Measurements from ENCODE around the gene TOP2B.

The TOP2B gene

GRCh38 chr3:25568525-25569078 is 96.1 kb downstream of the TOP2B start:
- no peak overlapping the region for H3K9ac ChIP-seq
- H3K27me3 ChIP-seq (ENCODE audit: control insufficient read depth, insufficient read depth, low read length): no peaks in the 10 kb centered on the region
- H3K4me1 ChIP-seq: no peaks in the 10 kb centered on the region
- H3K27ac ChIP-seq: no peak overlapping the region
- H3K9me3 ChIP-seq (ENCODE audit: control insufficient read depth, low read length): no peaks in the 10 kb centered on the region
- no peak overlapping the region for H3K4me3 ChIP-seq (ENCODE audit: low read depth, low read length)
- TF ChIP-seq CTCF (IDR thresholded peaks at IDR 0.05): no peak
- no peaks in the 10 kb centered on the region for H3K36me3 ChIP-seq (ENCODE audit: control insufficient read depth, insufficient read depth, low read length)
- no peaks in the 10 kb centered on the region for H3K79me2 ChIP-seq
- H2AFZ ChIP-seq: no peak overlapping the region
- H3K4me2 ChIP-seq (ENCODE audit: low read length): no peak overlapping the region

GRCh38 chr3:25567806-25568524 is 96.7 kb downstream of the TOP2B start:
- Histone ChIP-seq H2AFZ (no peak overlapping the region), H3K4me2 (ENCODE audit: low read length) (no peak overlapping the region), H3K4me3 (ENCODE audit: low read depth, low read length) (no peak overlapping the region), H3K9me3 (ENCODE audit: control insufficient read depth, low read length) (no peaks in the 10 kb centered on the region), H3K36me3 (ENCODE audit: control insufficient read depth, insufficient read depth, low read length) (no peaks in the 10 kb centered on the region), H3K27me3 (ENCODE audit: control insufficient read depth, insufficient read depth, low read length) (no peaks in the 10 kb centered on the region), H3K79me2 (no peaks in the 10 kb centered on the region), H3K4me1 (no peaks in the 10 kb centered on the region), H3K9ac (no peak overlapping the region), H3K27ac (no peak overlapping the region)
- no peak for TF ChIP-seq CTCF (IDR thresholded peaks at IDR 0.05)

GRCh38 chr3:25567388-25567787 is 97.3 kb downstream of the TOP2B start:
- H3K79me2 ChIP-seq: no peaks in the 10 kb centered on the region
- H2AFZ ChIP-seq: no peak overlapping the region
- H3K9me3 ChIP-seq (ENCODE audit: control insufficient read depth, low read length): no peaks in the 10 kb centered on the region
- H3K4me3 ChIP-seq (ENCODE audit: low read depth, low read length): no peak overlapping the region
- no peaks in the 10 kb centered on the region for H3K4me1 ChIP-seq
- H3K36me3 ChIP-seq (ENCODE audit: control insufficient read depth, insufficient read depth, low read length): no peaks in the 10 kb centered on the region
- TF ChIP-seq CTCF (IDR thresholded peaks at IDR 0.05): no peak
- H3K4me2 ChIP-seq (ENCODE audit: low read length): no peak overlapping the region
- H3K27me3 ChIP-seq (ENCODE audit: control insufficient read depth, insufficient read depth, low read length): no peaks in the 10 kb centered on the region
- H3K27ac ChIP-seq: no peak overlapping the region
- no peak overlapping the region for H3K9ac ChIP-seq

DNA sequence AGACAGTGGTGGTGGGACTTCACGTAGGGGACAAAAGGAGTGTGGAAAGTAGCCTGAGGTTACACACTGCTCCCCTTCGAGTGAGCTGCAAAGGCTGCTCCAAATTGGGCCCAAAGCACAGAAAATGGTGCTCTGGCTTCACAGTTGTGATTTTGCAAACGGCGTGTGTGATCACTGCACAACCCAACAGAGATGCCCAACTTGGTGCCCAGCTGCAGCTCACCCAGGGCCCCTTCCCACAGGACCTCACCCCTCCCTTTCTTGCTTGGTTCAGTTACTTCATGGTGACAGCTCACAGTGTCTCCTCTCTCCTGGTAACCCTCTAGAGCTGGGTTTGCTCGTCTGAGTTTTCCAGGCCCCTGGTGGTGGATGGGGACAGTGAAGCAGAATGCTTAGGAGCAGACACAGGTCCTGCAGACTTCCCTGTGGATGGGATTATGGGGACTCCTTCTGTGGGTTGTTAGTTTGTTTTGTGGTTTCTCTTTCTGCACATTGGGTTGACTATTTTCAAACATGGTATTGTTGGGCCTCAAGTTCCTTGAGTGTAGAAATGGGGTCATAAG is 98.3 kb downstream of the TOP2B start:
- no peaks in the 10 kb centered on the region for H3K36me3 ChIP-seq (ENCODE audit: control insufficient read depth, insufficient read depth, low read length)
- no peak for TF ChIP-seq CTCF (IDR thresholded peaks at IDR 0.05)
- H3K4me3 ChIP-seq (ENCODE audit: low read depth, low read length): no peak overlapping the region
- no peak overlapping the region for H2AFZ ChIP-seq
- H3K4me2 ChIP-seq (ENCODE audit: low read length): no peak overlapping the region
- H3K9ac ChIP-seq: no peak overlapping the region
- no peaks in the 10 kb centered on the region for H3K4me1 ChIP-seq
- no peaks in the 10 kb centered on the region for H3K9me3 ChIP-seq (ENCODE audit: control insufficient read depth, low read length)
- no peak overlapping the region for H3K27ac ChIP-seq
- H3K79me2 ChIP-seq: no peaks in the 10 kb centered on the region
- H3K27me3 ChIP-seq (ENCODE audit: control insufficient read depth, insufficient read depth, low read length): no peaks in the 10 kb centered on the region

Data from parathyroid adenoma (tissue), 2 donors.